Activated T-helper 2 cell treated with anti-CD3 and anti-CD28 coated beads, Interferon-gamma antibody, Interleukin-2, Interleukin-4, amounts not matched to agents 10 μg/mL and 5 μg/mL and 100 μg/mL, durations not matched to agents 14 hours and 24 hours and 36 hours (primary cell): Measurements from ENCODE around the gene MRNIP. TPM values are rescaled to one million over a fixed set of nuclear protein-coding genes. Genes with fewer than 3 reads are reported as not detected.
"Not testable (repeated sequence)": the region's sequence is repeated elsewhere in the genome, so short reads cannot be mapped to it uniquely, and the experiment has no call there.

ENCODE experiments used
- DNase-seq: peaks from one replicate; pipeline ENCODE4 v3.0.0; 2021; ENCODE audit warnings: low spot score
- H3K27ac Mint-ChIP-seq: one replicate; pipeline ENCODE4 v1.8.0; 2021; ENCODE audit warnings: mixed read lengths
- H3K27me3 Mint-ChIP-seq: one replicate; pipeline ENCODE4 v1.8.0; 2021; ENCODE audit warnings: low read depth, mixed read lengths
- H3K36me3 Mint-ChIP-seq: one replicate; pipeline ENCODE4 v1.8.0; 2021; ENCODE audit warnings: low read depth, mixed read lengths
- H3K4me1 Mint-ChIP-seq: one replicate; pipeline ENCODE4 v1.8.0; 2021; ENCODE audit warnings: low read depth, mixed read lengths
- H3K4me3 Mint-ChIP-seq: one replicate; pipeline ENCODE4 v1.8.0; 2021; ENCODE audit warnings: low read depth, mild to moderate bottlenecking, moderate library complexity, mixed read lengths
- H3K9me3 Mint-ChIP-seq: one replicate; pipeline ENCODE4 v1.8.0; 2021; ENCODE audit warnings: mixed read lengths
- intact Hi-C: fragments of 100-400 bp; cut with micrococcal nuclease; formaldehyde crosslinking; loops from one replicate; pipeline ENCODE4 v1.15.1; 2023
- total RNA-seq: library from RNA; stranded (reverse); gene quantifications from 2 replicates; pipeline ENCODE4 v1.2.3, GENCODE V29; 2022

MRNIP gene
- total RNA-seq, 1 donor from 2014 or later, result 30.1 TPM

GRCh38 chr5:179792612-179793467 is 65.8 kb downstream of the MRNIP start:
- Mint-ChIP-seq H3K4me1 (peaks cover 9% of the 10 kb centered on the region), H3K36me3 (peaks cover 9% of the 10 kb centered on the region), H3K27ac (no peak overlapping the region), H3K9me3 (no peaks in the 10 kb centered on the region), H3K27me3 (no peaks in the 10 kb centered on the region), H3K4me3 (no peak overlapping the region)
- intact Hi-C loops, result no loop called here
- DNase-seq, result no peak

GRCh38 chr5:179791881-179792611 is 66.6 kb downstream of the MRNIP start:
- intact Hi-C loops, result no loop called here
- Mint-ChIP-seq H3K4me1 (peaks cover 9% of the 10 kb centered on the region), H3K36me3 (peaks cover 4% of the 10 kb centered on the region), H3K27ac (no peak overlapping the region), H3K9me3 (no peaks in the 10 kb centered on the region), H3K4me3 (no peak overlapping the region), H3K27me3 (no peaks in the 10 kb centered on the region)
- no peak for DNase-seq

- H3K4me1 Mint-ChIP-seq, intact Hi-C loops, H3K4me3 Mint-ChIP-seq, DNase-seq, H3K9me3 Mint-ChIP-seq, H3K27ac Mint-ChIP-seq, H3K36me3 Mint-ChIP-seq, H3K27me3 Mint-ChIP-seq: not testable (repeated sequence)
These were observed 69.3 kb downstream of the MRNIP start for GRCh38 chr5:179789278-179789677.

- intact Hi-C loops, result no loop called here
- DNase-seq, result no peak
- Mint-ChIP-seq H3K27ac (no peak overlapping the region), H3K36me3 (no peaks in the 10 kb centered on the region), H3K4me1 (peaks cover 3% of the 10 kb centered on the region), H3K27me3 (no peaks in the 10 kb centered on the region), H3K9me3 (no peaks in the 10 kb centered on the region), H3K4me3 (no peak overlapping the region)
These were observed 70.3 kb downstream of the MRNIP start for GRCh38 chr5:179788193-179788854.

Other genes with a start within 250 kb of the MRNIP start
- gene HNRNPH1, start 235.1 kb downstream of the MRNIP start, total RNA-seq, result 1,015 and 1,039 TPM in 2 replicates
- gene CBY3, start 177.8 kb downstream of the MRNIP start, total RNA-seq, result 0.39 and 0.51 TPM in 2 replicates
- 603 and 609 TPM in 2 replicates for gene CANX, start 159.8 kb downstream of the MRNIP start, total RNA-seq
- 38.1 and 38.3 TPM in 2 replicates for gene MAML1, start 126.0 kb downstream of the MRNIP start, total RNA-seq
- gene LTC4S, start 64.8 kb downstream of the MRNIP start, total RNA-seq, result 0.62 and 3.2 TPM in 2 replicates
- gene MGAT4B, start 52.0 kb downstream of the MRNIP start, total RNA-seq, result 135 and 139 TPM in 2 replicates
- 194 TPM in 2 replicates for gene SQSTM1, start 37.9 kb downstream of the MRNIP start, total RNA-seq
- gene TBC1D9B, start 49.1 kb upstream of the MRNIP start, total RNA-seq, result 124 and 125 TPM in 2 replicates
- 10.0 and 10.3 TPM in 2 replicates for gene RNF130, start 212.9 kb upstream of the MRNIP start, total RNA-seq